GM23338 (cell line): ENCODE data around the gene HOXD4. TPM values are rescaled to one million over a fixed set of nuclear protein-coding genes. Genes with fewer than 3 reads are reported as not detected.

Experiments
- ATAC-seq: fragments of 200-7000 bp; cut with Tn5 transposase; 3 replicates; pipeline ENCODE4 v1.9.1; 2020
- DNase-seq: peaks from one replicate; pipeline ENCODE4 v3.0.0-alpha.2; 2015; ENCODE audit warnings: low spot score
- H2AFZ ChIP-seq: fragments of 200-600 bp; sonication (generic); 2 replicates; pipeline ENCODE4 v1.8.0; 2016; ENCODE audit warnings: antibody characterized with exemption, mild to moderate bottlenecking, moderate library complexity
- H3F3A ChIP-seq: fragments of 200-600 bp; sonication (generic); replicated peaks from 2 replicates; pipeline ENCODE4 v1.8.0; 2017; ENCODE audit warnings: antibody characterized with exemption, mixed run types, low read depth
- H3K27ac ChIP-seq: fragments of 200-600 bp; sonication (generic); 2 replicates; pipeline ENCODE4 v1.6.1; 2016; ENCODE audit warnings: low read depth
- H3K27me3 ChIP-seq: fragments of 200-600 bp; sonication (generic); 2 replicates; pipeline ENCODE4 v1.8.0; 2016; ENCODE audit warnings: mild to moderate bottlenecking, mixed run types, moderate library complexity; ENCODE audit not compliant: insufficient read depth
- H3K36me3 ChIP-seq: fragments of 200-600 bp; sonication (generic); 2 replicates; pipeline ENCODE4 v1.8.0; 2016; ENCODE audit warnings: mild to moderate bottlenecking; ENCODE audit not compliant: insufficient read depth
- H3K4me1 ChIP-seq: fragments of 200-600 bp; sonication (generic); 2 replicates; pipeline ENCODE4 v1.8.0; 2016; ENCODE audit warnings: mild to moderate bottlenecking, moderate library complexity; ENCODE audit not compliant: insufficient read depth
- H3K4me2 ChIP-seq: fragments of 200-600 bp; sonication (generic); 2 replicates; pipeline ENCODE4 v1.7.1; 2017; ENCODE audit warnings: mixed run types
- H3K4me3 ChIP-seq: fragments of 200-600 bp; sonication (generic); 2 replicates; pipeline ENCODE4 v1.6.1; 2016; ENCODE audit warnings: mixed run types
- H3K79me2 ChIP-seq: fragments of 200-600 bp; sonication (generic); replicated peaks from 2 replicates; pipeline ENCODE4 v1.8.0; 2017; ENCODE audit warnings: mild to moderate bottlenecking; ENCODE audit not compliant: insufficient read depth
- H3K9me2 ChIP-seq: fragments of 200-600 bp; sonication (generic); 2 replicates; pipeline ENCODE4 v1.8.0; 2017; ENCODE audit not compliant: insufficient read depth
- H4K20me1 ChIP-seq: fragments of 200-600 bp; sonication (generic); replicated peaks from 2 replicates; pipeline ENCODE4 v1.8.0; 2017; ENCODE audit warnings: mild to moderate bottlenecking; ENCODE audit not compliant: insufficient read depth
- H3K27ac Mint-ChIP-seq: 2 replicates; pipeline ENCODE4 v1.8.0; 2020; ENCODE audit warnings: inconsistent platforms, mild to moderate bottlenecking, moderate library complexity, mixed read lengths
- H3K27me3 Mint-ChIP-seq: 3 replicates; pipeline ENCODE4 v1.8.0; 2022; ENCODE audit warnings: low read depth, mild to moderate bottlenecking, moderate library complexity, mixed read lengths, inconsistent platforms; ENCODE audit not compliant: insufficient read depth, poor library complexity
- H3K36me3 Mint-ChIP-seq: 3 replicates; pipeline ENCODE4 v1.8.0; 2021; ENCODE audit warnings: low read depth, mild to moderate bottlenecking, inconsistent platforms, moderate library complexity, mixed read lengths
- H3K4me1 Mint-ChIP-seq: 3 replicates; pipeline ENCODE4 v1.8.0; 2020; ENCODE audit warnings: mild to moderate bottlenecking, inconsistent platforms, mixed read lengths
- H3K4me3 Mint-ChIP-seq: 3 replicates; pipeline ENCODE4 v1.8.0; 2021; ENCODE audit warnings: moderate library complexity, mild to moderate bottlenecking, inconsistent platforms, mixed read lengths
- H3K9me3 Mint-ChIP-seq: 3 replicates; pipeline ENCODE4 v1.8.0; 2020; ENCODE audit warnings: moderate library complexity, mild to moderate bottlenecking, inconsistent platforms, mixed read lengths
- CREB1 ChIP-seq: fragments of 250-450 bp; sonication (Bioruptor Pico); IDR thresholded peaks from 2 replicates; pipeline ENCODE4 v1.5.0; 2020; ENCODE audit warnings: low read depth, mild to moderate bottlenecking, moderate library complexity
- CTCF ChIP-seq, 2 experiments: fragments of 200-600 bp in 1 of 2; sonication (generic) in 1 of 2; conservative IDR thresholded peaks; 2 replicates each; pipeline versions ENCODE4 v1.5.1 to v1.6.1; 2016 to 2017; ENCODE audit warnings: antibody characterized with exemption in 2 of 2, low read depth in 2 of 2, mild to moderate bottlenecking in 2 of 2, moderate library complexity in 1 of 2
- EZH2 ChIP-seq: fragments of 200-600 bp; sonication (generic); IDR thresholded peaks from one replicate; pipeline ENCODE4 v1.8.0; 2017; ENCODE audit warnings: antibody characterized with exemption, mild to moderate bottlenecking, low read depth; ENCODE audit not compliant: unreplicated experiment
- EZH2phosphoT487 ChIP-seq: fragments of 200-600 bp; sonication (generic); IDR thresholded peaks from one replicate; pipeline ENCODE4 v1.8.1; 2018; ENCODE audit warnings: antibody characterized with exemption; ENCODE audit not compliant: unreplicated experiment
- JUNB ChIP-seq: IDR thresholded peaks from one replicate; pipeline ENCODE4 v1.6.1; 2016; ENCODE audit warnings: antibody characterized with exemption; ENCODE audit not compliant: unreplicated experiment
- NANOG ChIP-seq: IDR thresholded peaks from 2 replicates; pipeline ENCODE4 v1.6.1; 2016; ENCODE audit warnings: antibody characterized with exemption, borderline replicate concordance
- POLR2AphosphoS5 ChIP-seq: IDR thresholded peaks from 2 replicates; pipeline ENCODE4 v1.6.1; 2016; ENCODE audit warnings: antibody characterized with exemption, low read depth
- REST ChIP-seq: IDR thresholded peaks from one replicate; pipeline ENCODE4 v1.6.1; 2018; ENCODE audit warnings: antibody characterized with exemption; ENCODE audit not compliant: unreplicated experiment
- STAT1 ChIP-seq: IDR thresholded peaks from one replicate; pipeline ENCODE4 v1.6.1; 2016; ENCODE audit warnings: antibody characterized with exemption; ENCODE audit not compliant: unreplicated experiment
- ZNF114 ChIP-seq: fragments of 250-450 bp; sonication (Bioruptor Pico); IDR thresholded peaks from 2 replicates; pipeline ENCODE4 v1.5.0; 2020; ENCODE audit warnings: mild to moderate bottlenecking, moderate library complexity
- ZNF331 ChIP-seq: fragments of 250-450 bp; sonication (Bioruptor Pico); IDR thresholded peaks from 2 replicates; pipeline ENCODE4 v1.5.0; 2020; ENCODE audit warnings: low read depth, mild to moderate bottlenecking, moderate library complexity
- ZNF462 ChIP-seq: fragments of 250-450 bp; sonication (Bioruptor Pico); IDR thresholded peaks from 2 replicates; pipeline ENCODE4 v1.5.0; 2020; ENCODE audit warnings: mild to moderate bottlenecking, moderate library complexity
- polyA plus RNA-seq: library from polyadenylated mRNA; unstranded; fragments of >200 nt; fragmentation: Nextera tagmentation; extraction: Ambion mirVana; gene quantifications from 2 replicates; pipeline ENCODE4 v1.2.1, GENCODE V29; 2016
- total RNA-seq: library from RNA; depleted of rRNA; stranded (reverse); fragments of >200 nt; shearing (Covaris generic); gene quantifications from 2 replicates; pipeline ENCODE4 v1.2.3, GENCODE V29; 2014

Gene HOXD4
- total and polyA plus RNA-seq, 2 experiments from 2014 or later = not detected

GRCh38 chr2:176132205-176133171 is 18.9 kb upstream of the HOXD4 start (continued):
- TF ChIP-seq ZNF462 (CRISPR knock-in tag) = no peak
- no peak for TF ChIP-seq CREB1 (CRISPR knock-in tag)
- TF ChIP-seq POLR2AphosphoS5 = no peak

- ATAC-seq (no peak), DNase-seq (no peak)
- no peak overlapping the region for H3K27ac Mint-ChIP-seq
- peaks cover 5% of the 10 kb centered on the region; the same call in 1 of the 3 replicates for H3K9me3 Mint-ChIP-seq
- no peak overlapping the region for H2AFZ ChIP-seq
- no peak overlapping the region for H3K4me3 ChIP-seq
- H3K9me2 ChIP-seq = no peaks in the 10 kb centered on the region
- no peaks in the 10 kb centered on the region for H3K36me3 ChIP-seq
- peaks cover 95% of the 10 kb centered on the region for H3K27me3 Mint-ChIP-seq
- no peaks in the 10 kb centered on the region for H3K79me2 ChIP-seq
- no peak overlapping the region for H3K4me2 ChIP-seq
- H3K36me3 Mint-ChIP-seq = no peaks in the 10 kb centered on the region; the same call in 2 of the 3 replicates
- H3F3A ChIP-seq = peaks cover 61% of the 10 kb centered on the region
- H3K4me1 Mint-ChIP-seq = peaks cover 28% of the 10 kb centered on the region
- no peak overlapping the region for H3K4me3 Mint-ChIP-seq
- peaks cover 63% of the 10 kb centered on the region for H4K20me1 ChIP-seq
- H3K27ac ChIP-seq = no peak overlapping the region
- peaks cover 100% of the 10 kb centered on the region for H3K27me3 ChIP-seq
- H3K4me1 ChIP-seq = peaks cover 44% of the 10 kb centered on the region
- no peak for TF ChIP-seq JUNB
- TF ChIP-seq CTCF (conservative IDR thresholded peaks at IDR 0.05; ENCODE audit: low read depth in 2 of 2) = no peak
- TF ChIP-seq ZNF331 (CRISPR knock-in tag) = no peak
- TF ChIP-seq NANOG = no peak
- no peak for TF ChIP-seq POLR2AphosphoS5
- TF ChIP-seq EZH2 = no peak
- TF ChIP-seq STAT1 = no peak
- TF ChIP-seq EZH2phosphoT487 = no peak
- TF ChIP-seq ZNF114 (CRISPR knock-in tag) = no peak
- no peak for TF ChIP-seq REST
Observed at GRCh38 chr2:176133389-176133788, 18.0 kb upstream of the HOXD4 start.
